Neural progenitor cell (in vitro differentiated cells): Measurements from ENCODE around the gene MBNL2. TPM values are rescaled to one million over a fixed set of nuclear protein-coding genes. Genes with fewer than 3 reads are reported as not detected.

Experiments used
- DNase-seq: peaks from one replicate; pipeline ENCODE4 v3.0.0-alpha.2; 2016; ENCODE audit warnings: low spot score
- H2AFZ ChIP-seq: fragments of 200-600 bp; sonication (generic); replicated peaks from 2 replicates; pipeline ENCODE4 v1.6.1; 2016; ENCODE audit warnings: antibody characterized with exemption
- H3F3A ChIP-seq: fragments of 200-600 bp; sonication (generic); 2 replicates; pipeline ENCODE4 v1.6.1; 2016; ENCODE audit warnings: antibody characterized with exemption, low read depth
- H3K27ac ChIP-seq: fragments of 200-600 bp; sonication (generic); 2 replicates; pipeline ENCODE4 v1.5.1; 2016; ENCODE audit warnings: mild to moderate bottlenecking
- H3K27me3 ChIP-seq: fragments of 200-600 bp; sonication (generic); 2 replicates; pipeline ENCODE4 v1.6.1; 2016; ENCODE audit warnings: mild to moderate bottlenecking, moderate library complexity
- H3K36me3 ChIP-seq: fragments of 200-600 bp; sonication (generic); 2 replicates; pipeline ENCODE4 v1.5.1; 2016
- H3K4me1 ChIP-seq: fragments of 200-600 bp; sonication (generic); 2 replicates; pipeline ENCODE4 v1.6.1; 2016; ENCODE audit warnings: mixed run types
- H3K4me2 ChIP-seq: fragments of 200-600 bp; sonication (generic); 2 replicates; pipeline ENCODE4 v1.6.1; 2016
- H3K4me3 ChIP-seq: fragments of 200-600 bp; sonication (generic); 2 replicates; pipeline ENCODE4 v1.5.1; 2016
- H3K79me2 ChIP-seq: fragments of 200-600 bp; sonication (generic); 2 replicates; pipeline ENCODE4 v1.6.1; 2016; ENCODE audit warnings: low read depth
- H3K9ac ChIP-seq: fragments of 200-600 bp; sonication (generic); 2 replicates; pipeline ENCODE4 v1.6.1; 2016
- H3K9me3 ChIP-seq: fragments of 200-600 bp; sonication (generic); 2 replicates; pipeline ENCODE4 v1.5.1; 2016; ENCODE audit warnings: low read depth
- H4K20me1 ChIP-seq: fragments of 200-600 bp; sonication (generic); 2 replicates; pipeline ENCODE4 v1.6.1; 2016; ENCODE audit warnings: low read depth
- H3K27ac Mint-ChIP-seq: 3 replicates; pipeline ENCODE4 v1.8.0; 2021; ENCODE audit warnings: mixed read lengths
- H3K27me3 Mint-ChIP-seq: 2 replicates; pipeline ENCODE4 v1.8.0; 2022; ENCODE audit warnings: low read depth, mild to moderate bottlenecking, inconsistent platforms, moderate library complexity, mixed read lengths; ENCODE audit not compliant: insufficient read depth
- H3K36me3 Mint-ChIP-seq: 3 replicates; pipeline ENCODE4 v1.8.0; 2021; ENCODE audit warnings: mixed read lengths
- H3K4me1 Mint-ChIP-seq: 3 replicates; pipeline ENCODE4 v1.8.0; 2021; ENCODE audit warnings: mixed read lengths
- H3K4me3 Mint-ChIP-seq: 3 replicates; pipeline ENCODE4 v1.8.0; 2021; ENCODE audit warnings: mild to moderate bottlenecking, moderate library complexity, mixed read lengths
- H3K9me3 Mint-ChIP-seq: 3 replicates; pipeline ENCODE4 v1.8.0; 2020; ENCODE audit warnings: mixed read lengths
- CTCF ChIP-seq: fragments of 200-600 bp; sonication (generic); IDR thresholded peaks from 2 replicates; pipeline ENCODE4 v1.5.1; 2017; ENCODE audit warnings: antibody characterized with exemption, mild to moderate bottlenecking
- EZH2 ChIP-seq: fragments of 200-600 bp; sonication (generic); IDR thresholded peaks from 2 replicates; pipeline ENCODE4 v1.6.1; 2017; ENCODE audit warnings: antibody characterized with exemption, mild to moderate bottlenecking, moderate library complexity
- EZH2phosphoT487 ChIP-seq: fragments of 200-600 bp; sonication (generic); IDR thresholded peaks from 2 replicates; pipeline ENCODE4 v1.6.1; 2017; ENCODE audit warnings: antibody characterized with exemption
- total RNA-seq: library from RNA; depleted of rRNA; stranded (reverse); fragments of >200 nt; gene quantifications from 2 replicates; pipeline ENCODE4 v1.2.3, GENCODE V29; 2015; ENCODE audit warnings: low replicate concordance

MBNL2 gene
- total RNA-seq, 1 donor from 2014 or later = 19.6 TPM

GRCh38 chr13:97259798-97260714 lies 37.9 kb downstream of the MBNL2 start:
- H3F3A ChIP-seq = no peaks in the 10 kb centered on the region
- no peak overlapping the region for H3K4me2 ChIP-seq
- no peak overlapping the region for H3K9ac ChIP-seq
- peaks cover 11% of the 10 kb centered on the region for H3K36me3 Mint-ChIP-seq
- DNase-seq = no peak
- no peaks in the 10 kb centered on the region for H3K4me1 ChIP-seq
- no peaks in the 10 kb centered on the region for H4K20me1 ChIP-seq
- peaks cover 15% of the 10 kb centered on the region for H3K9me3 Mint-ChIP-seq
- no peak overlapping the region for H3K4me3 ChIP-seq
- H3K27ac ChIP-seq = no peak overlapping the region
- peaks cover 21% of the 10 kb centered on the region for H3K4me1 Mint-ChIP-seq
- H3K27me3 ChIP-seq = no peaks in the 10 kb centered on the region
- TF ChIP-seq EZH2 (no peak), CTCF (no peak), EZH2phosphoT487 (no peak)
- no peaks in the 10 kb centered on the region for H3K79me2 ChIP-seq
- H3K4me3 Mint-ChIP-seq = no peak overlapping the region
- no peak overlapping the region for H2AFZ ChIP-seq
- no peaks in the 10 kb centered on the region for H3K27me3 Mint-ChIP-seq
- H3K27ac Mint-ChIP-seq = peak overlapping the region; percentile 64
- H3K9me3 ChIP-seq = no peaks in the 10 kb centered on the region
- H3K36me3 ChIP-seq = no peaks in the 10 kb centered on the region

GRCh38 chr13:97261254-97262005 lies 39.3 kb downstream of the MBNL2 start:
- DNase-seq = no peak
- H3K27ac ChIP-seq = no peak overlapping the region
- no peak overlapping the region for H3K4me3 Mint-ChIP-seq
- H3F3A ChIP-seq = no peaks in the 10 kb centered on the region
- H3K9ac ChIP-seq = no peak overlapping the region
- peaks cover 3% of the 10 kb centered on the region for H4K20me1 ChIP-seq
- peaks cover 4% of the 10 kb centered on the region for H3K4me1 ChIP-seq
- peaks cover 27% of the 10 kb centered on the region for H3K4me1 Mint-ChIP-seq
- no peak overlapping the region for H2AFZ ChIP-seq
- peaks cover 8% of the 10 kb centered on the region for H3K36me3 Mint-ChIP-seq
- H3K79me2 ChIP-seq = no peaks in the 10 kb centered on the region
- no peak overlapping the region for H3K4me2 ChIP-seq
- TF ChIP-seq CTCF = no peak
- TF ChIP-seq EZH2 = no peak
- TF ChIP-seq EZH2phosphoT487 = no peak
- H3K4me3 ChIP-seq = no peak overlapping the region
- no peaks in the 10 kb centered on the region for H3K9me3 ChIP-seq
- H3K27ac Mint-ChIP-seq = peak overlapping the region; percentile 70
- peaks cover 10% of the 10 kb centered on the region for H3K9me3 Mint-ChIP-seq
- H3K27me3 ChIP-seq = no peaks in the 10 kb centered on the region
- H3K36me3 ChIP-seq = no peaks in the 10 kb centered on the region
- H3K27me3 Mint-ChIP-seq = no peaks in the 10 kb centered on the region

GRCh38 chr13:97262058-97262457 lies 39.9 kb downstream of the MBNL2 start:
- peak overlapping the region; percentile 70 for H3K27ac Mint-ChIP-seq

More at GRCh38 chr13:97262058-97262457, 39.9 kb downstream of the MBNL2 start:
- Histone ChIP-seq H3K4me3 (no peak overlapping the region), H3K36me3 (no peaks in the 10 kb centered on the region), H4K20me1 (peaks cover 9% of the 10 kb centered on the region), H3K9me3 (no peaks in the 10 kb centered on the region), H3K4me1 (peaks cover 10% of the 10 kb centered on the region), H3K9ac (no peak overlapping the region), H3F3A (peaks cover 6% of the 10 kb centered on the region), H3K4me2 (no peak overlapping the region), H3K27me3 (no peaks in the 10 kb centered on the region), H2AFZ (no peak overlapping the region), H3K79me2 (no peaks in the 10 kb centered on the region), H3K27ac (no peak overlapping the region)
- no peak for TF ChIP-seq CTCF
- TF ChIP-seq EZH2phosphoT487 = no peak
- TF ChIP-seq EZH2 = no peak
- no peak for DNase-seq
- Mint-ChIP-seq H3K36me3 (peaks cover 6% of the 10 kb centered on the region), H3K27me3 (no peaks in the 10 kb centered on the region), H3K4me1 (peaks cover 31% of the 10 kb centered on the region), H3K4me3 (no peak overlapping the region), H3K9me3 (peaks cover 6% of the 10 kb centered on the region)
